Measurements from ENCODE around the gene AGMAT. TPM values are rescaled to one million over a fixed set of nuclear protein-coding genes. Genes with fewer than 3 reads are reported as not detected.

AGMAT gene
- total and polyA plus RNA-seq, 9 of the 15 experiments (the other 6 are each of a cell fraction or from before 2014, with no cell fraction given): not detected

DNA sequence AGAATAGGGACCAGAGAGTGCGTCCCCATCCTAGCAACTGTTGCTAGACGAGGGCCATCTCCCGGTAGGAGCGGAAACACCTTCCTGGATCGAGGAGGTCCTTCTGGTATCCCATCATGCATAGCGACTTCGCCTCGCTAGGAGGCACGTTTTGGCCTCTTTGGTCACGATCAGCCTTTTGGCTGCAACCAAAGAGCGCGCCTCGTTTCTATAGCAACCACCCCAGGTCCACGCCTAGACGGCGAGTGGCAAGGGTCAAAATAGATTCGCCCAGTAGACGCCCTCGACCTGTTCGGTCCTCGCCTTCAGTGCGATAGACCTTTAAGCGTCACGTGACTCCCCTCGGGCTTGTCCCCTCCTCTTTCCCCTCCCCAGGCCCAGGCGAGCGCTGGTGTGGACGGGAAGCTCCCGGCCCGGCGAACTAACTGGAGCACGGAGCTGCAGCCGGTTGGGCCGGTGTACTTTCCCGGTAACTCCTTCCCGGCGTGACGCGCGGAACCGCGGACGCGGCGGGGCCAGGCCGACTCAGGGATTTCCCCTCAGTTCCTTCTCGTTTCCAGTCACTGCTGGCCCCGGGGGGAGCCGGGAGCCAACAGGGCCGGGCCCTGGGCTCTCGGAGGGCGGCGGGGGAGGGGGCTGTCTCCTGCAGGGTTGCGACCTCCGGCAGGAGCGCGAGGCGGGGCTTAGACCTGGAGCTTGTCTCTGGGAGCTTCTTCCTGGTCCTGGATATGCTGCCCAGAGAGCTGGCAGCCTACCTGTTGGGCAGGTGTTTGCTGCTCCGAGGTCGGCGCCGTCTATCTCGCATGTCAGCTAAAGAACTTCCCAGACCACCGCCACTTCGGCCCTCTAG, 58.1 kb downstream of the AGMAT start, which contains the start of gene DNAJC16 (continued):
- TF ChIP-seq, protein P1, sequence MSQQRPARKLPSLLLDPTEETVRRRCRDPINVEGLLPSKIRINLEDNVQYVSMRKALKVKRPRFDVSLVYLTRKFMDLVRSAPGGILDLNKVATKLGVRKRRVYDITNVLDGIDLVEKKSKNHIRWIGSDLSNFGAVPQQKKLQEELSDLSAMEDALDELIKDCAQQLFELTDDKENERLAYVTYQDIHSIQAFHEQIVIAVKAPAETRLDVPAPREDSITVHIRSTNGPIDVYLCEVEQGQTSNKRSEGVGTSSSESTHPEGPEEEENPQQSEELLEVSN (IDR thresholded peaks at IDR 0.05; ENCODE audit: borderline replicate concordance in 1 of 2, extremely low read depth in 1 of 2, insufficient read depth in 1 of 2, insufficient read length in 1 of 2, low read depth in 1 of 2, low read length in 1 of 2, poor library complexity in 1 of 2, severe bottlenecking in 1 of 2): peak in 1 of 2 experiments; percentile 28
- TF ChIP-seq ZNF75A (CRISPR knock-in tag; IDR thresholded peaks at IDR 0.05) (no peak), ARID2 (IDR thresholded peaks at IDR 0.05) (no peak), FOXJ2 (tag; IDR thresholded peaks at IDR 0.05) (peak; percentile 98), ZZZ3 (IDR thresholded peaks at IDR 0.05) (no peak), ERF (CRISPR knock-in tag; IDR thresholded peaks at IDR 0.05) (no peak; the same call in none of the 2 replicates), HDAC8 (tag; IDR thresholded peaks at IDR 0.05) (no peak), ZNF408 (CRISPR knock-in tag; IDR thresholded peaks at IDR 0.05; ENCODE audit: low read depth) (no peak), RFX5 (IDR thresholded peaks at IDR 0.05; ENCODE audit: low read depth, low read length) (0 out of 2 replicates have a peak, but pooled peaks have one; percentile 42), ZNF644 (tag; IDR thresholded peaks at IDR 0.05; ENCODE audit: low read depth) (no peak; the same call in 1 of the 2 replicates), RFX7 (CRISPR knock-in tag; IDR thresholded peaks at IDR 0.05) (no peak), ZFPM2 (CRISPR knock-in tag; IDR thresholded peaks at IDR 0.05) (no peak), ZNF212 (CRISPR knock-in tag; IDR thresholded peaks at IDR 0.05) (no peak), TOE1 (IDR thresholded peaks at IDR 0.05; ENCODE audit: borderline replicate concordance) (peak; percentile 100), TOE1 (CRISPR knock-in tag; IDR thresholded peaks at IDR 0.05; ENCODE audit: borderline replicate concordance, low read depth) (no peak), ZBTB1 (CRISPR knock-in tag; IDR thresholded peaks at IDR 0.05; ENCODE audit: borderline replicate concordance, low read depth) (no peak)
- TF ChIP-seq, protein P2, sequence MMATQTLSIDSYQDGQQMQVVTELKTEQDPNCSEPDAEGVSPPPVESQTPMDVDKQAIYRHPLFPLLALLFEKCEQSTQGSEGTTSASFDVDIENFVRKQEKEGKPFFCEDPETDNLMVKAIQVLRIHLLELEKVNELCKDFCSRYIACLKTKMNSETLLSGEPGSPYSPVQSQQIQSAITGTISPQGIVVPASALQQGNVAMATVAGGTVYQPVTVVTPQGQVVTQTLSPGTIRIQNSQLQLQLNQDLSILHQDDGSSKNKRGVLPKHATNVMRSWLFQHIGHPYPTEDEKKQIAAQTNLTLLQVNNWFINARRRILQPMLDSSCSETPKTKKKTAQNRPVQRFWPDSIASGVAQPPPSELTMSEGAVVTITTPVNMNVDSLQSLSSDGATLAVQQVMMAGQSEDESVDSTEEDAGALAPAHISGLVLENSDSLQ (IDR thresholded peaks at IDR 0.05): peak; percentile 16; the same call in 1 of the 2 replicates
- TF ChIP-seq, protein P3, sequence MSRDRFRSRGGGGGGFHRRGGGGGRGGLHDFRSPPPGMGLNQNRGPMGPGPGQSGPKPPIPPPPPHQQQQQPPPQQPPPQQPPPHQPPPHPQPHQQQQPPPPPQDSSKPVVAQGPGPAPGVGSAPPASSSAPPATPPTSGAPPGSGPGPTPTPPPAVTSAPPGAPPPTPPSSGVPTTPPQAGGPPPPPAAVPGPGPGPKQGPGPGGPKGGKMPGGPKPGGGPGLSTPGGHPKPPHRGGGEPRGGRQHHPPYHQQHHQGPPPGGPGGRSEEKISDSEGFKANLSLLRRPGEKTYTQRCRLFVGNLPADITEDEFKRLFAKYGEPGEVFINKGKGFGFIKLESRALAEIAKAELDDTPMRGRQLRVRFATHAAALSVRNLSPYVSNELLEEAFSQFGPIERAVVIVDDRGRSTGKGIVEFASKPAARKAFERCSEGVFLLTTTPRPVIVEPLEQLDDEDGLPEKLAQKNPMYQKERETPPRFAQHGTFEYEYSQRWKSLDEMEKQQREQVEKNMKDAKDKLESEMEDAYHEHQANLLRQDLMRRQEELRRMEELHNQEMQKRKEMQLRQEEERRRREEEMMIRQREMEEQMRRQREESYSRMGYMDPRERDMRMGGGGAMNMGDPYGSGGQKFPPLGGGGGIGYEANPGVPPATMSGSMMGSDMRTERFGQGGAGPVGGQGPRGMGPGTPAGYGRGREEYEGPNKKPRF (IDR thresholded peaks at IDR 0.05; ENCODE audit: low read depth, low read length): no peak
- TF ChIP-seq, protein P4, sequence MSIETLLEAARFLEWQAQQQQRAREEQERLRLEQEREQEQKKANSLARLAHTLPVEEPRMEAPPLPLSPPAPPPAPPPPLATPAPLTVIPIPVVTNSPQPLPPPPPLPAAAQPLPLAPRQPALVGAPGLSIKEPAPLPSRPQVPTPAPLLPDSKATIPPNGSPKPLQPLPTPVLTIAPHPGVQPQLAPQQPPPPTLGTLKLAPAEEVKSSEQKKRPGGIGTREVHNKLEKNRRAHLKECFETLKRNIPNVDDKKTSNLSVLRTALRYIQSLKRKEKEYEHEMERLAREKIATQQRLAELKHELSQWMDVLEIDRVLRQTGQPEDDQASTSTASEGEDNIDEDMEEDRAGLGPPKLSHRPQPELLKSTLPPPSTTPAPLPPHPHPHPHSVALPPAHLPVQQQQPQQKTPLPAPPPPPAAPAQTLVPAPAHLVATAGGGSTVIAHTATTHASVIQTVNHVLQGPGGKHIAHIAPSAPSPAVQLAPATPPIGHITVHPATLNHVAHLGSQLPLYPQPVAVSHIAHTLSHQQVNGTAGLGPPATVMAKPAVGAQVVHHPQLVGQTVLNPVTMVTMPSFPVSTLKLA (conservative IDR thresholded peaks at IDR 0.05): peak; percentile 94 to 98

Data from K562 (cell line).